T-helper 17 cell (primary cell): ENCODE measurements around the gene ELFN1. TPM values are rescaled to one million over a fixed set of nuclear protein-coding genes. Genes with fewer than 3 reads are reported as not detected.

Experiments
- ATAC-seq: fragments of 150-1000 bp; cut with Tn5 transposase; 2 replicates; pipeline ENCODE4 v1.10.0; 2021; ENCODE audit warnings: mild to moderate bottlenecking, moderate library complexity
- DNase-seq, 3 donors: peaks; one replicate each; pipeline versions ENCODE4 v3.0.0 to v3.0.0-alpha.2; 2020 to 2021
- H3K9me3 ChIP-seq: one replicate; pipeline ENCODE4 v1.7.0; 2013; ENCODE audit warnings: low read length, mild to moderate bottlenecking; ENCODE audit not compliant: control insufficient read depth, poor library complexity, severe bottlenecking
- H3K27ac Mint-ChIP-seq: one replicate; pipeline ENCODE4 v1.8.0; 2022; ENCODE audit warnings: mild to moderate bottlenecking, moderate library complexity, mixed read lengths
- H3K27me3 Mint-ChIP-seq: one replicate; pipeline ENCODE4 v1.8.0; 2022; ENCODE audit warnings: mixed read lengths
- H3K36me3 Mint-ChIP-seq: one replicate; pipeline ENCODE4 v1.8.0; 2022; ENCODE audit warnings: low read depth, mixed read lengths
- H3K4me1 Mint-ChIP-seq: one replicate; pipeline ENCODE4 v1.8.0; 2022; ENCODE audit warnings: mild to moderate bottlenecking, mixed read lengths
- H3K4me3 Mint-ChIP-seq: one replicate; pipeline ENCODE4 v1.8.0; 2022; ENCODE audit warnings: mild to moderate bottlenecking, moderate library complexity, mixed read lengths
- total RNA-seq, 4 donors: library from RNA in 2 of 4; stranded (reverse) in 2 of 4; gene quantifications; one replicate each; pipeline ENCODE4 v1.2.3 and lab custom pipeline; 2022 to 2026

ELFN1 gene
- total RNA-seq, 2 donors from 2014 or later = not detected

DNA sequence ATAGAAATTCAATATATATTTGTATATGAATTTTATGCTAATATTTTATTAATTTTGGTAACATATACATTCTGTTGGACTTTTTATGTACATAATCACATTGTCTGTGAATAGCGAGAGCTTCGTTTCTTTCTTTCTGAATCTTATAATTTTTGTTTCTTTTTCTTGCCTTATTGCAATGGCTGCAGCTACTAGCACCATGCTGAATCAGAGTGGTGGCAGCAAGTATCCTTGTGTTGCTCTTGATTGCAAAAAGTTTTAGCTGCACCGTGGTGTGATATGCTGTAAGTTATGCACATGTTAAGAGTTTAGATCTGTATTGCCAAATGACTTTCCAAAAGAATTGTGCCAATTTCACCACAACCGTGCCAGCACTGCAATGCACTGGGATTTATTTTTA, 32.6 kb downstream of the ELFN1 start:
- Mint-ChIP-seq H3K36me3 (no peaks in the 10 kb centered on the region), H3K4me3 (no peak overlapping the region), H3K27me3 (peaks cover 15% of the 10 kb centered on the region), H3K4me1 (peaks cover under 1% of the 10 kb centered on the region), H3K27ac (no peak overlapping the region)
- no peak for ATAC-seq
- H3K9me3 ChIP-seq = no peaks in the 10 kb centered on the region
- no peak for DNase-seq

DNA sequence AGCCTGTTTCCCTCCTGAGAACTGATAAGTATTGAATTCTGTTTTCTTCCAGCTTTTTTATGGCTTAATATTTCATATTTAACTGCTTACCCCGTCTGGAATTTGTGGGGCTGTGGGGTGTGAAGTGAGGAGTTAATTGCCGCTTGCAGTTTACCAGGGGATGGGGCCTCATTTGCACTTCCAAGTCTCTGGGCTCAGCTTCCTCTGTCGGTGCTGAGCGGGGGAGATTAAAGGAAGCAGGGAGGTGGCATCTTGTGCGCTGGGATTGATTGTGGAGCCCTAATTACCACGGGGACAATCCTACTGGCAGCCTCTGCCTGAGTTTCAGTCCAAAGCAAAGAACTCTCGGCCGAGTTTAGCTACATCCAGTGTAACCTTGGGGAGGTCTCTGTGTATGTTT, 33.4 kb downstream of the ELFN1 start:
- Mint-ChIP-seq H3K27me3 (peaks cover 17% of the 10 kb centered on the region), H3K27ac (no peak overlapping the region)
- no peak for DNase-seq

DNA sequence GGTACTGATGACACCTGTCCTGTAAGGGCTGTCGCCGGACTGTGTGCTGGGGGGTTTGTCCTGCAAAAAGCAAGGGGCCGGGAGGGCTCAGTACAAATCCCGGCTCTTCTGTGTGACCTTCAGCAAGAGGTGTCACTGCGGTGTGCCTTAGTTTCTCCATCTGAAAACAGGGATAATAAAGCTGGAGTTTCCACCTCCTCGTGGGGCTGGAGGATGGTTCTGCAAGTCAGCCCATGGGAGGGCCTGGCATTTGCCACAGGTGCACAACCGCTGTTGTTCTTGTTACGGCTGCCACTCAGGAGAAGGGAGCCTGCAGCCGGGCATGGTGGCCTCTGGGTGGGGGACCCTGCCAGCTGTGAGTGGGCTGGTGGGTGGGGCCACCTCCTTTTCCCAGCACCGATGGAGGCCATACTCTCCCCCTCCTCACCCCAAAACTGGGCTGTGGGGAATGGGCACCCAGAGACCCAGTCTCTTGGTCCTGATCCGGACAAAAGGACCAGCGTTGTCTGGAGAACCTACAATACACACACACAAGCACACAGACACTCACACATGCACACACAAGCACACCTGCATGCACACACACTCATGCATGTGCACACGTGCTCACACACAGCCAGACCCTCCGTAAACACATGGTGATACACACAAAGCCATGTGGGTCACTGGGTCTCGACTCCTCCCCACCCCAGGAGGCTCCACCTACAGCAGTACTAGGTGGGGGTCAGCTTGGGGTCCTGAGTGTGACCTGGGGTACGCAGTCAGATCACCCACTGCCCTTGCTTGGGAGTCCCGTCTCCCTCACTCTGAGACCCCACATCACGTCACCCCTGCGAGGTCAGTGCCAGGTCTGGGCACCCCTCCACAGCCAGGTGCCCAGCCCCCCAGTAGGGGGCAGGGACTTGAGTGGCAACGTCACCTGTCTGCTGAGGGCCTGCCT, 34.1 kb downstream of the ELFN1 start:
- Mint-ChIP-seq H3K4me1 (no peaks in the 10 kb centered on the region), H3K27me3 (peaks cover 22% of the 10 kb centered on the region), H3K27ac (no peak overlapping the region), H3K36me3 (no peaks in the 10 kb centered on the region), H3K4me3 (no peak overlapping the region)
- no peak for ATAC-seq
- no peaks in the 10 kb centered on the region for H3K9me3 ChIP-seq
- no peak for DNase-seq

More for the DNA sequence above, 33.4 kb downstream of the ELFN1 start:
- no peak for ATAC-seq
- H3K4me1 Mint-ChIP-seq = no peaks in the 10 kb centered on the region
- no peaks in the 10 kb centered on the region for H3K36me3 Mint-ChIP-seq
- no peak overlapping the region for H3K4me3 Mint-ChIP-seq
- H3K9me3 ChIP-seq = no peaks in the 10 kb centered on the region

DNA sequence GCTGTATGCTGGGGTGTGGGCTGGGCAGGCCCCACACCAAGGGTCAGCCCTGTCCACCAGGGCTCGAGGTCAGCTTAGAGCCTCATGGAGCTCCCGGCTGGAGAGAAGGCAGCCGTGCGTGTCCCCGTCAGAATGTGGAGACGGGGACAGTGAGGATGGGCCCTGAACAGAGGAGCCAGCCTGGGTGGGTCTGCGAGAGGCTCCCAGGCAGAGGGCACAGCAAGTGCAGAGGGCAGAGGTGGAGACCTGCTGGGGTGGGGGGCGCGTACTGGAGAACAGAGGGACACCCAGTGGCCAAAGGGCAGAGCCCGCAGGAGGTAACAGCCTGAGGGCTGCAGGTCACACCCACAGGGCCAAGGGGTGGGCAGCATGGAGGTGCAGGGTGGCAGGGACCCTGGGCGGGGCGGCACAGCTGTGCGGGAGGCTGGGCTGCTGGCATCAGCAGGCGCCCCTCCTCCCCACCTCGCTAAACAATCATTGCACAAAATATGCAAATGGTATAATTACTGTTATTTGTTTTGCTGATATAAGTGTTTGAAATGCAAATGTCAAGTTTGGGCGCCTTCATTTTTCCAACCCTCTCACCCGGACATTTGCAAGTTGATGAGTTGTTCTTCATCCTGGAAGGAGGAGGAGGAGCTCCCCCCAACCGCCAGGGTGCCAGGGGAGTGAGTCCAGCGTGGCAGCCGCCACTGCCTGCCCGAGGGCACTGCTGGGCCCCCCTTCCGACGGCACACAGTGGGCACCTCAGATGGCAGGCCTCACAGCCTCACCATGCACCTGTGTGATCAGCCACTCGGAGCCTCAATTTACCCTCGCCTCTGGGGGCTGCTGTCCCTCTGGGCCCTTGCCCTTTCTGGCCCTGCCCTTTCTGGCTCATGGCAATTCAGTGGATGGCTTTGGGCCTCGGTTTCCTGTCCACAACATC, 35.0 kb downstream of the ELFN1 start:
- H3K4me3 Mint-ChIP-seq = no peak overlapping the region
- H3K4me1 Mint-ChIP-seq = no peaks in the 10 kb centered on the region
- peaks cover 4% of the 10 kb centered on the region for H3K9me3 ChIP-seq
- H3K27ac Mint-ChIP-seq = no peak overlapping the region
- H3K27me3 Mint-ChIP-seq = peaks cover 20% of the 10 kb centered on the region
- DNase-seq (peak in 1 of 3 donors; percentile 6), ATAC-seq (no peak)
- no peaks in the 10 kb centered on the region for H3K36me3 Mint-ChIP-seq

DNA sequence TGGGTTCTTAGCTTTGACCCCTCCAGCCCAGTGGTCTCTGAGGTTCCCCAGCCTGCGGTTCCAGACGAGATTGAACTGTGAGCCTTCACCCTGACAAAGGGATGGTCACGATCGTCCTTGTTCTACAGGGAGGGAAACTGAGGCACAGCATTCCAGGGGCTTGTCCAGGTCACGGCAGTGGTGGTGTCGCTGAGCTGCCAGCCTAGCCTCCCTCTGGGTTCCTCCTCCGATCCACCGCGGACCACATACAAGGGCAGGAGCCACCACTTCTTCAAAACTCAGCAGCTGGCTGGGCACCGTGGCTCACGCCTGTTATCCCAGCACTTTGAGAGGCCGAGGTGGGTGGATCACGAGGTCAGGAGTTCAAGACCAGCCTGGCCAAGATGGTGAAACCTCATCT, 35.8 kb downstream of the ELFN1 start:
- peak in 1 of 3 donors; percentile 4 for DNase-seq
- Mint-ChIP-seq H3K4me3 (no peak overlapping the region), H3K27ac (no peak overlapping the region), H3K4me1 (no peaks in the 10 kb centered on the region), H3K36me3 (no peaks in the 10 kb centered on the region), H3K27me3 (peaks cover 12% of the 10 kb centered on the region)
- no peak for ATAC-seq
- peaks cover 4% of the 10 kb centered on the region for H3K9me3 ChIP-seq

DNA sequence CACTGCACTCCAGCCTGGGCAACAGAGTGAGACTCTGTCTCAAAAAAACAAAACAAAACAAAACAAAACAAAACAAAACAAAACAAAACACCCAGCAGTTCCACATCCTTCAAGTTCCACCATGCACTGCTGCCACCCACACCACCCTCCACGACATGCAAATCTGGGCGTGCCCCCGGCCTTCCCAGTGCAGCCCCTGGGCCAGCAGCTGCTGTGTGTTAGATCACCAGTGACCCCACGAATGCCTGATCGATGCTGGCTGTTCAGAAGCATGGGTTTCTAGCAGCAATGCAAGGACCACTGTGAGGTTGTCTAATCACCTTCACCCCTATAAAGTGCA, 36.3 kb downstream of the ELFN1 start:
- Mint-ChIP-seq H3K27me3 (peaks cover 12% of the 10 kb centered on the region), H3K36me3 (no peaks in the 10 kb centered on the region), H3K4me3 (no peak overlapping the region), H3K27ac (no peak overlapping the region), H3K4me1 (no peaks in the 10 kb centered on the region)
- H3K9me3 ChIP-seq = peaks cover 4% of the 10 kb centered on the region
- no peak for DNase-seq
- no peak for ATAC-seq

DNA sequence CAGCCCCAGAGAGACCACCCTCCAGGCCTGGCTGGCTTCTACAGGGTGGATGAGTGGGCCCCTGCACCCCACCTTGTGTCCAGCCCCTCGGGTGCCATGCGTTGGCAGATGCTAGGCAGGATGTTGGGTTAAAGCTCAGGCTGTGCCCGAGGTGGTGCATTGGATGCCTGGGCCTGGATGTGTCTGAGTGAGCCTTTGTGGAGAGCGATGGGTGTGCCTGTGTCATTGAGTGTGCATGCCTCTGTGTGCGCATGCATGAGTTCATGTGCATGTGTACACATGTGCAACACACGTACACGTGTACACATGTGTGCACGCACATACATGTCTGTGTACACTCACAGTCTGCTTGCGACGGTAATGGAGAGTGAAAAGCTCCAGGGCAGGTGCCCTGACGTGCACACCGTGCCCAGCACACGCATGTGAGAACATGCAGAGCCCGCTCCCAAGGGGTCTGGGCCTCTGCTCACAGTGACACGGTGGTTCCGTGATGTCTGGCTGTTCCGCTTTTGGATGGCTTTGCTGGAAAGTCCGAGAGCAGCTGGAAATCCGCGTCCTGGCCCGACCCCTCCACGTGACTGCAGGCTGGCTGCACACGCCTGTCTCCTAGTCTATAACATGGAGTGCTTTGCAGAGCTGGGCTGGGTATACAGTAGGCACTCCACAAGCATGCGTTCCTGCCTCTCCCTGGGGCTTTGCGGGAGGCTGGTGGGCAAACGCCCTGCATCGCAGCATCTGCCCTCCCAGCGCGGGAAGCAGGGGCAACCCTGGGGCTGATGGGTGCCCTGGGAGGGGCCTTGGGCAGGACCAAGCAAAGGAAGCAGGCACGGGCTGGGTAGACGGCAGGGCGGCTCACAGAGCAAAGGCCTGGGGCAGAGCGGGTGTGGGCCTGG, 36.9 kb downstream of the ELFN1 start:
- Mint-ChIP-seq H3K4me3 (no peak overlapping the region), H3K36me3 (no peaks in the 10 kb centered on the region), H3K4me1 (no peaks in the 10 kb centered on the region), H3K27ac (no peak overlapping the region), H3K27me3 (peaks cover 12% of the 10 kb centered on the region)
- DNase-seq (peak in 1 of 3 donors; percentile 3), ATAC-seq (no peak)
- peaks cover 4% of the 10 kb centered on the region for H3K9me3 ChIP-seq

DNA sequence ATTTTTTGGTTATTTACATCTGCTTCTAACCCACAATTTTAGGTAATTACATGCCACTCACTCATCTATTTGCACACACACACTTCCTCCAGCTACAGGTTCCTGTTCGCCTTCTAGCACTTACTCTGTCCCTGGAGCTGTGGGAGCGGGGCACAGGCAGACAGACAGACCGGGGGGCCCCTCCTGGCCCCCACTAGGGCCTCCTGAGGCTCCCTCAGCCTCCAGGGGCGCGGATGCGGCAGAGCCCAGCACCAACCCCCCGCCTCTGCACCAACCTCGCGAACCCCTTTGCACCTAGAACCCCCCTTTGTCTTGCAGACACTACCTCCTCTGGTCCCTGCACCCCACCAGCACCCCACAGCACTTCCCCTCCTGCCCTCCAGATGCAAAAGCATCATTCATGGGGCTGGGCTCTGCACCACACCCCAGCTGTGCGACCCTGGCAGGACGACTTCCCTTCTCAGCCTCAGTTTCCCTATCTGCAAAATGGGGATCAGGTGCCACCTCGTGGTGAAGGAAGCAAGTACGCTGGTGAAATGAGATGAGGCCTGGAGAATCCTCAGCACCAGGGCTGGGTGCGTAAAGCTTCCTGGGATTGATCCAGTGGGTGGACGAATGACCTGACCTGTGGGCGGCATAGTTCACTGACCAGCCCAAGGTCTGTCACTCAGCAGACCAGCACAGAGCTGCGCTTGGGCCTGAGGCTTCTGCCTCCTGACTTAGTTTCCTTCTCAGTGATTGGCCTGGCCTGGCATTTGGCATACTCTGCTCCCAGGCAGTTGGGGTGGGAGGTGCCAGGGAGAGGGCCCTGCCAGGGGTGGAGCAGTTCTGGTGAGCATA, 37.9 kb downstream of the ELFN1 start:
- H3K9me3 ChIP-seq = peaks cover 4% of the 10 kb centered on the region
- ATAC-seq (no peak), DNase-seq (peak in 1 of 3 donors; percentile 8)
- H3K36me3 Mint-ChIP-seq = no peaks in the 10 kb centered on the region
- H3K27me3 Mint-ChIP-seq = peaks cover 12% of the 10 kb centered on the region
- no peaks in the 10 kb centered on the region for H3K4me1 Mint-ChIP-seq
- H3K27ac Mint-ChIP-seq = no peak overlapping the region
- H3K4me3 Mint-ChIP-seq = no peak overlapping the region

DNA sequence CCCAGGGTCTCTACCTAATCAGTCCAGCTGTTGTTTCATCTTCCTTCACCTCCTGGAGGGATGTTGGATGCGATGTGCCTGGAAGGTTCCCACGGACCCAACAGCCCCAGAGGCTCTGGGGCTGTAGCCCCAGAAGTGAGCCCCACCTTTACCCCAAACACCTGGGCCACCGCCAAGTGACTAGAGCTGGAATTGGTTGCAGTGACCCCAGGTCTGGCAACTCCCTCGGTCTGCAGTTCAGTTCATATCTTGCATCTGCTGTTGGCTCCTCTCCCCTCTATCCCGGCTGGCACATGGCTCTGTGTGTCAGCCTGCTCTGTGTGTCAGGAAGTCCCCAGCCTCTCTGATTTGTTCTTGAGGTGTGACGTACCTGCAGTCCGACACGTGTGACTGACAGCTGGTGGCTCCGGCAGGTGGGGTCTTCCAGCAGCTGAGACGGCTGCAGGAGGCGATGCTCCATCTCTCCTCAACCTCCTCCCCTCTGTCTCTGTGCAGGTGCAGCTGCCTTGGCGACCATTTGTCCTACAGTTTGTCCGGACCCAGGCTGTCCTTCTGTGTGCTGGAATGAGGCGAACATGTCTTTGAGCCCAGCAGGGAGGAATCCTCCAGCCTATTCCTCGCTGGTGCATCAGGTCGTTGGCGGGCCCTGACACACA, 38.6 kb downstream of the ELFN1 start:
- no peak overlapping the region for H3K4me3 Mint-ChIP-seq
- no peak overlapping the region for H3K27ac Mint-ChIP-seq
- H3K4me1 Mint-ChIP-seq = no peaks in the 10 kb centered on the region
- no peaks in the 10 kb centered on the region for H3K36me3 Mint-ChIP-seq
- ATAC-seq (no peak), DNase-seq (peak in 1 of 3 donors; percentile 3)
- H3K9me3 ChIP-seq = peaks cover 4% of the 10 kb centered on the region
- peaks cover 13% of the 10 kb centered on the region for H3K27me3 Mint-ChIP-seq

DNA sequence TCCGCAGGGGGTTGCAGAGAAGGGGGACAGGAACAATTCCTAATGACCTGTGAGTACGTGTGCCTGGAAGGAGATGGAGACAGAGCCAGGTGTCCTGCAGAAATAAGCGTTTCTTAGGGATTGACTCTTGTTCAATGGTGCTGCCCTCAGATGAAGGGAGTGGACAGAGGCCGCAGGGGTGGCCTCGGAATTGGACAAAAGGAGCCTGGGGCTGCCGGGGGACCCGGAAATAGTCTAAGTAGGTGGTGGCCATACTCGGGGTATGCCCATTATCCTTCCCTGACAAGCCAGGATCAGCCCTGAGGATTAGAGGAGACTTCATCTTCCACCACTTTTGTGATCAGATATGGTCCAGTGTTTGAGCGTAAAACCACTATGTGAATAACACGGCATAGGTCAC, 39.2 kb downstream of the ELFN1 start:
- no peak overlapping the region for H3K27ac Mint-ChIP-seq
- ATAC-seq = no peak
- H3K36me3 Mint-ChIP-seq = no peaks in the 10 kb centered on the region
- H3K27me3 Mint-ChIP-seq = peaks cover 18% of the 10 kb centered on the region
- DNase-seq = no peak
- H3K4me1 Mint-ChIP-seq = no peaks in the 10 kb centered on the region
- no peak overlapping the region for H3K4me3 Mint-ChIP-seq
- peaks cover 4% of the 10 kb centered on the region for H3K9me3 ChIP-seq

DNA sequence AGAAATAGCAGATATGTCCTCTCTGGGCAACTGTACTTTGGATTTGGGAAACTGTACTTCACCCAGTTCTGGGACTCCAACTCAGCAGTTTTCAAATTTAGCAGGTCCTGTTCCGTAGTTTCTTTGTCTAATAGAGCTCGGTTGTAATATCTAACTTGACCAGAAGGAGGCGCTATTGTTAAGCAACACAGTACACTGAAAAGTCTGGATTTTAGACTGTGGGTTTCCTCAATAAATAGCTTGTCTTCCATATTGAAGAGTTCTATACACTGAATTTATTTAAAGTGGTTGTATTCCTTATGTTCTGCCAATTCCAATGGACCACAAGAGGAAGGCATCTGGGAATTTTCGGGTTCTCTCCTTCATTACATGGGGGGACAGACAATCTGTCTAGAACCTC, 39.8 kb downstream of the ELFN1 start:
- H3K27me3 Mint-ChIP-seq = peaks cover 13% of the 10 kb centered on the region
- H3K9me3 ChIP-seq = peaks cover 4% of the 10 kb centered on the region
- no peak overlapping the region for H3K4me3 Mint-ChIP-seq
- no peaks in the 10 kb centered on the region for H3K4me1 Mint-ChIP-seq
- DNase-seq (no peak), ATAC-seq (no peak)
- H3K36me3 Mint-ChIP-seq = no peaks in the 10 kb centered on the region
- H3K27ac Mint-ChIP-seq = no peak overlapping the region

DNA sequence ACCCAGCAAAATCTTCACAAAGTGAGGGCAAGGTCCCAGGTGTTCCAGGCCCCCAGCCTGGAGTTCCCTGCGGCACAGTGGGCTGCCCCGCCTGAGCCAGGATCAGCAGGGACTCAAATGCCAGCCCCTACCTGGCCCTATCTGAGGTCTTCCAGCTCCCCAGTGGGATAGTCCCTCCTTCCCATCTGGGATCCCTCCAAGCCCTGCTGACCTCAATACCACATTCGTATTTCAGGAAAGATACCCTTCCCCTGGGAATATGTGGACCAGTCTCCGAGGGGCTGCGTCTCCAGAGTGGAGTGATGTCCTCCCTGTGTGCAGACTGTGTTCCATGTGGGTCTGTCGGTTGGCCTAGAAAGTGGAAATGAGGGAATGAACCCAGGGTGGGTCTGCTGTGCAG, 40.9 kb downstream of the ELFN1 start:
- peaks cover 4% of the 10 kb centered on the region for H3K9me3 ChIP-seq
- H3K27me3 Mint-ChIP-seq = peaks cover 21% of the 10 kb centered on the region
- no peak overlapping the region for H3K4me3 Mint-ChIP-seq
- DNase-seq (peak in 1 of 3 donors; percentile 3), ATAC-seq (no peak)
- peaks cover 4% of the 10 kb centered on the region for H3K36me3 Mint-ChIP-seq
- no peak overlapping the region for H3K27ac Mint-ChIP-seq
- H3K4me1 Mint-ChIP-seq = peaks cover 3% of the 10 kb centered on the region
